MM.1S (cell line): Measurements from ENCODE around the gene PSPC1.

Source experiments
- DNase-seq: peaks from one replicate; pipeline ENCODE4 v3.0.0-alpha.2; 2015
- H2AFZ ChIP-seq: fragments of 300-600 bp; sonication (generic); 2 replicates; pipeline ENCODE4 v1.6.0; 2016; ENCODE audit warnings: antibody characterized with exemption, low read length
- H3F3A ChIP-seq: fragments of 300-600 bp; sonication (generic); 2 replicates; pipeline ENCODE4 v1.6.1; 2016; ENCODE audit warnings: mild to moderate bottlenecking, antibody characterized with exemption, low read length, moderate library complexity, mixed read lengths; ENCODE audit not compliant: insufficient read depth
- H3K27ac ChIP-seq: fragments of 300-600 bp; sonication (generic); 2 replicates; pipeline ENCODE4 v1.5.1; 2016; ENCODE audit warnings: mild to moderate bottlenecking, low read length
- H3K27me3 ChIP-seq: fragments of 300-600 bp; sonication (generic); replicated peaks from 2 replicates; pipeline ENCODE4 v1.6.0; 2016; ENCODE audit warnings: low read length; ENCODE audit not compliant: insufficient read depth
- H3K36me3 ChIP-seq: fragments of 300-600 bp; sonication (generic); replicated peaks from 2 replicates; pipeline ENCODE4 v1.6.1; 2016; ENCODE audit warnings: mild to moderate bottlenecking, low read length, mixed read lengths; ENCODE audit not compliant: insufficient read depth
- H3K4me1 ChIP-seq: fragments of 300-600 bp; sonication (generic); 2 replicates; pipeline ENCODE4 v1.6.1; 2016; ENCODE audit warnings: low read length, mixed read lengths
- H3K4me2 ChIP-seq: fragments of 300-600 bp; sonication (generic); 2 replicates; pipeline ENCODE4 v1.6.0; 2016; ENCODE audit warnings: low read depth, low read length
- H3K4me3 ChIP-seq: fragments of 300-600 bp; sonication (generic); 2 replicates; pipeline ENCODE4 v1.5.1; 2016; ENCODE audit warnings: low read length, mixed read lengths
- H3K79me2 ChIP-seq: fragments of 300-600 bp; sonication (generic); 2 replicates; pipeline ENCODE4 v1.6.1; 2016; ENCODE audit warnings: mixed run types, low read length, mixed read lengths
- H3K9ac ChIP-seq: fragments of 300-600 bp; sonication (generic); 2 replicates; pipeline ENCODE4 v1.6.1; 2016; ENCODE audit warnings: low read length, mixed read lengths
- H3K9me2 ChIP-seq: fragments of 300-600 bp; sonication (generic); replicated peaks from 2 replicates; pipeline ENCODE4 v1.6.1; 2016; ENCODE audit warnings: mild to moderate bottlenecking, low read length, mixed read lengths; ENCODE audit not compliant: insufficient read depth
- H3K9me3 ChIP-seq: fragments of 300-600 bp; sonication (generic); replicated peaks from 2 replicates; pipeline ENCODE4 v1.6.1; 2016; ENCODE audit warnings: mild to moderate bottlenecking, low read length, mixed read lengths; ENCODE audit not compliant: insufficient read depth
- H4K20me1 ChIP-seq: fragments of 300-600 bp; sonication (generic); 2 replicates; pipeline ENCODE4 v1.6.1; 2016; ENCODE audit warnings: mild to moderate bottlenecking, low read length, moderate library complexity, mixed read lengths; ENCODE audit not compliant: insufficient read depth
- CTCF ChIP-seq: fragments of 300-600 bp; sonication (generic); IDR thresholded peaks from 2 replicates; pipeline ENCODE4 v1.5.1; 2016; ENCODE audit warnings: antibody characterized with exemption, low read length, mixed read lengths
- EZH2 ChIP-seq: fragments of 300-600 bp; sonication (generic); optimal IDR thresholded peaks from 2 replicates; pipeline ENCODE3; 2017; ENCODE audit warnings: low read depth, mild to moderate bottlenecking, antibody characterized with exemption, low read length, mixed read lengths
- EZH2phosphoT487 ChIP-seq: fragments of 300-600 bp; sonication (generic); IDR thresholded peaks from 2 replicates; pipeline ENCODE4 v1.6.1; 2018; ENCODE audit warnings: antibody characterized with exemption, low read length

PSPC1 gene

GRCh38 chr13:19685437-19685836 lies 97.3 kb downstream of the PSPC1 start:
- Histone ChIP-seq H2AFZ (no peak overlapping the region), H3K9ac (no peak overlapping the region), H3K9me2 (no peaks in the 10 kb centered on the region), H3K9me3 (no peaks in the 10 kb centered on the region), H3F3A (peaks cover 5% of the 10 kb centered on the region; the same call in 1 of the 2 replicates), H4K20me1 (no peaks in the 10 kb centered on the region), H3K4me2 (no peak overlapping the region), H3K27me3 (no peaks in the 10 kb centered on the region), H3K4me1 (peaks cover 2% of the 10 kb centered on the region; the same call in 1 of the 2 replicates), H3K79me2 (no peaks in the 10 kb centered on the region), H3K36me3 (no peaks in the 10 kb centered on the region), H3K27ac (no peak overlapping the region), H3K4me3 (no peak overlapping the region)
- TF ChIP-seq EZH2phosphoT487: no peak
- no peak for TF ChIP-seq CTCF
- TF ChIP-seq EZH2: no peak
- DNase-seq: no peak

GRCh38 chr13:19685034-19685433 lies 97.7 kb downstream of the PSPC1 start:
- no peak for DNase-seq
- H3K27ac ChIP-seq: no peak overlapping the region

GRCh38 chr13:19681517-19681916 lies 101.2 kb downstream of the PSPC1 start:
- no peaks in the 10 kb centered on the region for H3K9me2 ChIP-seq
- TF ChIP-seq CTCF: no peak
- no peak for TF ChIP-seq EZH2phosphoT487
- no peak for TF ChIP-seq EZH2
- peaks cover 2% of the 10 kb centered on the region; the same call in 1 of the 2 replicates for H3K4me1 ChIP-seq
- no peak overlapping the region for H3K4me3 ChIP-seq
- H3K4me2 ChIP-seq: no peak overlapping the region
- H3F3A ChIP-seq: peaks cover 5% of the 10 kb centered on the region; the same call in 1 of the 2 replicates
- H3K9me3 ChIP-seq: no peaks in the 10 kb centered on the region
- no peaks in the 10 kb centered on the region for H3K27me3 ChIP-seq
- H2AFZ ChIP-seq: no peak overlapping the region
- no peaks in the 10 kb centered on the region for H3K36me3 ChIP-seq
- peak overlapping the region; percentile 10; the same call in 1 of the 2 replicates for H3K27ac ChIP-seq
- no peaks in the 10 kb centered on the region for H4K20me1 ChIP-seq
- peak; percentile 69 for DNase-seq
- no peak overlapping the region for H3K9ac ChIP-seq
- no peaks in the 10 kb centered on the region for H3K79me2 ChIP-seq

More at GRCh38 chr13:19685034-19685433, 97.7 kb downstream of the PSPC1 start:
- no peak for TF ChIP-seq EZH2phosphoT487
- TF ChIP-seq CTCF: no peak
- no peak for TF ChIP-seq EZH2
- Histone ChIP-seq H4K20me1 (no peaks in the 10 kb centered on the region), H3K4me3 (no peak overlapping the region), H3K9ac (no peak overlapping the region), H3K4me1 (peaks cover 2% of the 10 kb centered on the region; the same call in 1 of the 2 replicates), H3K36me3 (no peaks in the 10 kb centered on the region), H3F3A (peaks cover 5% of the 10 kb centered on the region; the same call in 1 of the 2 replicates), H3K4me2 (no peak overlapping the region), H3K9me3 (no peaks in the 10 kb centered on the region), H3K79me2 (no peaks in the 10 kb centered on the region), H2AFZ (no peak overlapping the region), H3K9me2 (no peaks in the 10 kb centered on the region), H3K27me3 (no peaks in the 10 kb centered on the region)
